Right lobe of liver (tissue), 6 donors: ENCODE data around the gene BABAM1. TPM values are rescaled to one million over a fixed set of nuclear protein-coding genes. Genes with fewer than 3 reads are reported as not detected.

ENCODE experiments used
- ATAC-seq, 4 donors: fragments of 200-7000 bp; cut with Tn5 transposase; one replicate each; pipeline ENCODE4 v1.9.1; 2020; ENCODE audit warnings: mild to moderate bottlenecking in 4 of 4, moderate library complexity in 4 of 4
- DNase-seq, 3 donors: peaks; one replicate each; pipeline ENCODE4 v3.0.0-alpha.2; 2020
- H3K27ac ChIP-seq, 3 donors: fragments of 200-600 bp; one replicate each; pipeline ENCODE4 v1.8.0; 2022
- H3K27me3 ChIP-seq, 2 donors: fragments of 200-600 bp; one replicate each; pipeline ENCODE4 v1.8.0; 2022
- H3K36me3 ChIP-seq, 4 donors: fragments of 200-600 bp; sonication (generic) in 1 of 4; one replicate each; pipeline versions ENCODE4 v1.5.1 to v1.8.0; 2017 to 2022; ENCODE audit warnings: control low read depth in 1 of 4
- H3K4me1 ChIP-seq, 4 donors: fragments of 200-600 bp; sonication (generic) in 1 of 4; one replicate each; pipeline versions ENCODE4 v1.5.1 to v1.8.0; 2017 to 2022; ENCODE audit warnings: control low read depth in 1 of 4
- H3K4me3 ChIP-seq, 3 donors: fragments of 200-600 bp; one replicate each; pipeline ENCODE4 v1.8.0; 2022
- H3K9me3 ChIP-seq, 4 donors: fragments of 200-600 bp; sonication (generic) in 1 of 4; one replicate each; pipeline versions ENCODE4 v1.5.1 to v1.8.0; 2017 to 2022; ENCODE audit warnings: control low read depth in 1 of 4
- CTCF ChIP-seq, 4 donors: fragments of 200-600 bp in 3 of 4; fragments of 450-650 bp in 1 of 4; IDR thresholded peaks; one replicate each; pipeline versions ENCODE4 v1.5.1 to v1.8.0; 2016 to 2022; ENCODE audit warnings: antibody characterized with exemption in 4 of 4, mild to moderate bottlenecking in 2 of 4
- POLR2A ChIP-seq: fragments of 450-650 bp; IDR thresholded peaks from one replicate; pipeline ENCODE4 v1.6.1; 2017; ENCODE audit warnings: antibody characterized with exemption, mild to moderate bottlenecking
- WGBS: methylation state at CpG from one replicate; pipeline ENCODE4 v1.1.6; 2018; ENCODE audit warnings: low coverage, low lambda C conversion rate; ENCODE audit not compliant: insufficient coverage; ENCODE audit errors: missing lambda C conversion rate; 5-methylcytosine and 5-hydroxymethylcytosine counted together
- intact Hi-C, 2 donors: fragments of 100-400 bp; cut with DNase I; formaldehyde crosslinking; loops; one replicate each; pipeline versions ENCODE4 v1.11.2 to v1.14.1; 2022
- total RNA-seq, 6 experiments: library from RNA; depleted of rRNA in 2 of 6; stranded (reverse); fragments of >200 nt in 2 of 6; fragmentation: NEBNext Ultra II Directional in 3 of 6; extraction: Animal tissue kit (Norgen Biotek cat#: 25700) in 3 of 6; gene quantifications; one replicate each; pipeline versions ENCODE4 v1.1.0 to v1.2.4, GENCODE V29; 2016 to 2023
- donor health status: DM: no; HTN: yes; CAD: no.
- donor health status: DM: no; HTN: no; CAD: no.
- donor health status: DM: no; HTN: no; CAD: no.
- donor health status: DM: no; HTN: yes; CAD: no.
- donor health status: DM: no; HTN: yes; CAD: no.

Gene BABAM1
- total RNA-seq, 6 experiments from 2014 or later = 29.2 to 51.3 (median 37.9) TPM

- Histone ChIP-seq H3K27ac (peak overlapping the region in 2 of 3 donors; percentile 29 to 53), H3K4me1 (peaks cover 0 to 39% (median 8%) of the 10 kb centered on the region in 4 donors), H3K27me3 (no peaks in the 10 kb centered on the region), H3K4me3 (peak overlapping the region in 2 of 3 donors; percentile 36 to 58), H3K9me3 (no peaks in the 10 kb centered on the region), H3K36me3 (peaks cover 0 to 38% (median 11%) of the 10 kb centered on the region in 4 donors)
- no peak for TF ChIP-seq CTCF (IDR thresholded peaks at IDR 0.05)
- TF ChIP-seq POLR2A = no peak
- DNase-seq (peak in 2 of 3 donors; percentile 57 to 71), ATAC-seq (peak; percentile 70 to 76 (median 74))
- 20% methylated on average over 8 of the region's 11 CpGs for WGBS
- intact Hi-C loops = no loop called here
Measured at GRCh38 chr19:17234911-17235299, 32.3 kb upstream of the BABAM1 start.

GRCh38 chr19:17235300-17235970 lies 31.8 kb upstream of the BABAM1 start:
- ATAC-seq = peak; percentile 15 to 75 (median 59)
- Histone ChIP-seq H3K4me3 (peak overlapping the region; percentile 36 to 58 (median 38)), H3K4me1 (peaks cover 0 to 45% (median 11%) of the 10 kb centered on the region in 4 donors), H3K27ac (peak overlapping the region in 2 of 3 donors; percentile 29 to 53), H3K9me3 (no peaks in the 10 kb centered on the region), H3K36me3 (peaks cover 0 to 35% (median 11%) of the 10 kb centered on the region in 4 donors), H3K27me3 (no peaks in the 10 kb centered on the region)
- TF ChIP-seq CTCF (IDR thresholded peaks at IDR 0.05) = peak; percentile 15 to 46 (median 30)
- TF ChIP-seq POLR2A = no peak
- 12% methylated on average over 17 of the region's 80 CpGs for WGBS
- intact Hi-C loops = no loop called here
- DNase-seq = peak in 2 of 3 donors; percentile 76 to 80

- no peak for TF ChIP-seq CTCF (IDR thresholded peaks at IDR 0.05)
- no peak for TF ChIP-seq POLR2A
- Histone ChIP-seq H3K9me3 (no peaks in the 10 kb centered on the region), H3K4me1 (peaks cover 0 to 52% (median 15%) of the 10 kb centered on the region in 4 donors), H3K36me3 (peaks cover 0 to 28% (median 7%) of the 10 kb centered on the region in 4 donors), H3K27me3 (no peaks in the 10 kb centered on the region), H3K4me3 (peak overlapping the region; percentile 36 to 58 (median 38)), H3K27ac (peak overlapping the region in 2 of 3 donors; percentile 53 to 60)
- DNase-seq (no peak), ATAC-seq (peak in 2 of 4 donors; percentile 20 to 22)
- intact Hi-C loops = no loop called here
- 10% methylated on average over 19 of the region's 27 CpGs for WGBS
Measured at GRCh38 chr19:17235971-17236777, 31.1 kb upstream of the BABAM1 start.

GRCh38 chr19:17236811-17237543 lies 30.3 kb upstream of the BABAM1 start:
- Histone ChIP-seq H3K36me3 (peaks cover 0 to 24% (median 5%) of the 10 kb centered on the region in 4 donors), H3K4me3 (no peak overlapping the region), H3K27ac (peak overlapping the region in 1 of 3 donors; percentile 60), H3K9me3 (no peaks in the 10 kb centered on the region), H3K27me3 (no peaks in the 10 kb centered on the region), H3K4me1 (peaks cover 0 to 58% (median 19%) of the 10 kb centered on the region in 4 donors)
- intact Hi-C loops = no loop called here
- DNase-seq (no peak), ATAC-seq (no peak)
- 69% methylated on average over 9 of the region's 18 CpGs for WGBS
- no peak for TF ChIP-seq CTCF (IDR thresholded peaks at IDR 0.05)
- no peak for TF ChIP-seq POLR2A
